Lower lobe of right lung (tissue), 2 donors: ENCODE data around the gene RECQL5. TPM values are rescaled to one million over a fixed set of nuclear protein-coding genes. Genes with fewer than 3 reads are reported as not detected.
"Not testable (repeated sequence)": the region's sequence is repeated elsewhere in the genome, so short reads cannot be mapped to it uniquely, and the experiment has no call there.

Experiments
- ATAC-seq, 2 donors: fragments of 200-7000 bp; cut with Tn5 transposase; one replicate each; pipeline ENCODE4 v1.9.1; 2020 to 2022; ENCODE audit warnings: mild to moderate bottlenecking in 2 of 2, moderate library complexity in 2 of 2
- DNase-seq: peaks from one replicate; pipeline ENCODE4 v3.0.0-alpha.2; 2020
- H3K27ac ChIP-seq: fragments of 200-600 bp; one replicate; pipeline ENCODE4 v1.8.0; 2022
- H3K27me3 ChIP-seq: fragments of 200-600 bp; one replicate; pipeline ENCODE4 v1.8.0; 2022; ENCODE audit warnings: low read depth
- H3K36me3 ChIP-seq: fragments of 200-600 bp; one replicate; pipeline ENCODE4 v1.8.0; 2022; ENCODE audit warnings: mild to moderate bottlenecking
- H3K4me1 ChIP-seq: fragments of 200-600 bp; one replicate; pipeline ENCODE4 v1.8.0; 2022
- H3K4me3 ChIP-seq: fragments of 200-600 bp; one replicate; pipeline ENCODE4 v1.8.0; 2022; ENCODE audit warnings: mild to moderate bottlenecking
- H3K9me3 ChIP-seq: fragments of 200-600 bp; one replicate; pipeline ENCODE4 v1.8.0; 2022
- intact Hi-C: fragments of 100-400 bp; cut with DNase I; formaldehyde crosslinking; loops from one replicate; pipeline ENCODE4 v1.11.0; 2022
- total RNA-seq: library from RNA; stranded (reverse); fragmentation: NEBNext Ultra II Directional; extraction: Animal tissue kit (Norgen Biotek cat#: 25700); gene quantifications from one replicate; pipeline ENCODE4 v1.2.1, GENCODE V29; 2021
- TF ChIP-seq, protein P1 (sequence below): fragments of 200-600 bp; IDR thresholded peaks from one replicate; pipeline ENCODE4 v1.8.0; 2022; ENCODE audit warnings: antibody characterized with exemption, mild to moderate bottlenecking
- donor health status: DM: no; HTN: yes; CAD: no; lungs with severe emphysema.

The RECQL5 gene
- total RNA-seq, 1 donor from 2014 or later = 39.4 TPM

GRCh38 chr17:75639771-75640555 lies 27.0 kb downstream of the RECQL5 start:
- ATAC-seq = peak; percentile 54 to 66
- TF ChIP-seq, protein P1, sequence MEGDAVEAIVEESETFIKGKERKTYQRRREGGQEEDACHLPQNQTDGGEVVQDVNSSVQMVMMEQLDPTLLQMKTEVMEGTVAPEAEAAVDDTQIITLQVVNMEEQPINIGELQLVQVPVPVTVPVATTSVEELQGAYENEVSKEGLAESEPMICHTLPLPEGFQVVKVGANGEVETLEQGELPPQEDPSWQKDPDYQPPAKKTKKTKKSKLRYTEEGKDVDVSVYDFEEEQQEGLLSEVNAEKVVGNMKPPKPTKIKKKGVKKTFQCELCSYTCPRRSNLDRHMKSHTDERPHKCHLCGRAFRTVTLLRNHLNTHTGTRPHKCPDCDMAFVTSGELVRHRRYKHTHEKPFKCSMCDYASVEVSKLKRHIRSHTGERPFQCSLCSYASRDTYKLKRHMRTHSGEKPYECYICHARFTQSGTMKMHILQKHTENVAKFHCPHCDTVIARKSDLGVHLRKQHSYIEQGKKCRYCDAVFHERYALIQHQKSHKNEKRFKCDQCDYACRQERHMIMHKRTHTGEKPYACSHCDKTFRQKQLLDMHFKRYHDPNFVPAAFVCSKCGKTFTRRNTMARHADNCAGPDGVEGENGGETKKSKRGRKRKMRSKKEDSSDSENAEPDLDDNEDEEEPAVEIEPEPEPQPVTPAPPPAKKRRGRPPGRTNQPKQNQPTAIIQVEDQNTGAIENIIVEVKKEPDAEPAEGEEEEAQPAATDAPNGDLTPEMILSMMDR = no peak
- no peaks in the 10 kb centered on the region for H3K27me3 ChIP-seq
- intact Hi-C loops = no loop called here
- H3K36me3 ChIP-seq = peaks cover 3% of the 10 kb centered on the region
- no peak overlapping the region for H3K4me3 ChIP-seq
- peaks cover 37% of the 10 kb centered on the region for H3K4me1 ChIP-seq
- H3K27ac ChIP-seq = peak overlapping the region; percentile 48
- no peaks in the 10 kb centered on the region for H3K9me3 ChIP-seq
- DNase-seq = peak; percentile 73

DNA sequence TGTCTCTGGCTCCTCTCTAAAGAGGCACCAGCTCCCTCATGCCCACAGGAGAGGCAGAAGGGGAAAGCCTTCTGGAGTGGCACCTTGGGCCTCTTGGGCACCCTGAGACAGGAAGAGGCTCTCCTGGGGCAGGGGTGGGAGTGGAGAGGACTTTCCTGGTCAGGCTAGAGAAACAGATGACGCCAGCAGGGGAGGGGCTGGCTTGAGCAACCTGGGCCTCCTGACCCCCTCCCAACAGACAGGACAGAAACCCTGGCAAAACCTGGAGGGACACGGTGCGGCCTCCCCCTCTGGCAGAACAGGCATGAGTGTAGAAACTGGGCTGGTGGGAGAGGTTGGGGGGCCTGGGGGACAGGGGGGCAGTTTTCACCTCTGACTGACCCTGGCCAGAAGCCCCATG lies 27.6 kb downstream of the RECQL5 start:
- H3K27ac ChIP-seq = peak overlapping the region; percentile 48
- H3K27me3 ChIP-seq = no peaks in the 10 kb centered on the region
- H3K4me1 ChIP-seq = peaks cover 38% of the 10 kb centered on the region
- intact Hi-C loops = no loop called here
- H3K4me3 ChIP-seq = no peak overlapping the region
- DNase-seq (peak; percentile 57), ATAC-seq (peak; percentile 2 to 17)
- peaks cover 3% of the 10 kb centered on the region for H3K36me3 ChIP-seq
- no peaks in the 10 kb centered on the region for H3K9me3 ChIP-seq
- TF ChIP-seq, protein P1 = no peak

DNA sequence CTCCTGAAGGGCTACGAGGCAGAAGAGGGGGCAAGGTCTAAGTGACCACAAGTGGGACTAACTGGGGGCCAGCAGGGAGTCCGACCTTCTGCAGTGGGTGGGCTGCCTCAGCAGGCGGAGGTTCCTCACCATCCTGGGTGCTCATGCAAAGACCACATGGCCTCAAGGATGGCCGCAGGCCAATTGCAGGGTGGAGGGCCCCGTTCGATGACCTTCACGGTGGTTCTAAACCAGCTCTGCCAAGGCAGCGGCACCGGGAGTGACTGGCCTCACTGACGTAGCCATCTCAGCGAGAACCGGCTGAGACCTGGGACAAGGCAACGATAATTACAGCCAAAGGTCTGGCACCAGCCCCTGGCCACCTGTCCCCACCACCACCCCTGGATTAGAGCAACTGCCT lies 28.1 kb downstream of the RECQL5 start:
- H3K4me1 ChIP-seq = peaks cover 40% of the 10 kb centered on the region
- no peaks in the 10 kb centered on the region for H3K27me3 ChIP-seq
- DNase-seq = peak; percentile 43
- no peak for ATAC-seq
- intact Hi-C loops = no loop called here
- peaks cover 3% of the 10 kb centered on the region for H3K36me3 ChIP-seq
- no peaks in the 10 kb centered on the region for H3K9me3 ChIP-seq
- H3K27ac ChIP-seq = peak overlapping the region; percentile 48
- H3K4me3 ChIP-seq = no peak overlapping the region
- TF ChIP-seq, protein P1 = no peak

DNA sequence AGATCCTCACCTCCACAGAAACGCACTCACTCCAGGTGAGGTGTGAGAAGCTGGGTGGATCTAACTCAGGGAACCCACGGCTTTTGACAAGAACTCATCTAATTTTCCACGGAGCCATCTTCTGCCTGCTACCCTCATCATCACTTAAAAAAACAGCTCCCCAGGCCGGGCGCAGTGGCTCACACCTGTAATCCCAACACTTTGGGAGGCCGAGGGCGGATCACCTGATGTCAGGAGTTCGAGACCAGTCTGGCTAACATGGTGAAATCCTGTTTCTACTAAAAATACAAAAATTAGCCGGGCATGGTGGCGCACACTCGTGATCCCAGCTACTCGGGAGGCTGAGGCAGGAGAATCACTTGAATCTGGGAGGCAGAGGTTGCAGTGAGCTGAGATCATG lies 28.9 kb downstream of the RECQL5 start:
- H3K36me3 ChIP-seq, H3K9me3 ChIP-seq, H3K4me3 ChIP-seq, intact Hi-C loops, DNase-seq, H3K27ac ChIP-seq, ATAC-seq, H3K27me3 ChIP-seq: not testable (repeated sequence)
- H3K4me1 ChIP-seq = peaks cover 47% of the 10 kb centered on the region

DNA sequence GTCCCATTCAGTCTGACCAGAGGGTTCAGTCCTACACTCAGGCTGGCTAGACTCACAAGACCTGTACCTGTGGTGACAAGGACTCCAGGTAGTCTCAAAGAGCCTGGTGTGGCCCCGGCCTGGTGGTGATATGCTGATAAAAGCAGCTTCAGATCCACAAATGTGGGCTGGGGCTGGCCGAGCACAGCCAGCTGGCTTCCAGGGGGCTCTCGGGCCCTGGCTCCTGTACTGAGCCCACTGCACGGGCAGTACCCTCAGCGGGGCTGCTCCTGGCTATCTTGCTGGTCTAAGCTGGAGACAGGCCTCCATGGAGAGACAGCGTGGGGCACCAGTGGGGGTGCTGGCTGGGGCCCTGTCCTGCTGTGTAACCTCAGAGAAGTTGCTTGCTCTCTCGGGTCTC lies 29.4 kb downstream of the RECQL5 start:
- no peak overlapping the region for H3K4me3 ChIP-seq
- DNase-seq (peak; percentile 44), ATAC-seq (no peak)
- H3K4me1 ChIP-seq = peaks cover 47% of the 10 kb centered on the region
- TF ChIP-seq, protein P1 = no peak
- H3K27me3 ChIP-seq = no peaks in the 10 kb centered on the region
- no peak overlapping the region for H3K27ac ChIP-seq
- H3K9me3 ChIP-seq = no peaks in the 10 kb centered on the region
- peaks cover 3% of the 10 kb centered on the region for H3K36me3 ChIP-seq
- intact Hi-C loops = no loop called here

GRCh38 chr17:75637143-75637538 lies 29.8 kb downstream of the RECQL5 start:
- Histone ChIP-seq H3K27me3 (no peaks in the 10 kb centered on the region), H3K27ac (no peak overlapping the region), H3K4me3 (no peak overlapping the region), H3K4me1 (peaks cover 43% of the 10 kb centered on the region), H3K36me3 (peaks cover 3% of the 10 kb centered on the region), H3K9me3 (no peaks in the 10 kb centered on the region)
- DNase-seq = peak; percentile 64
- ATAC-seq = no peak
- intact Hi-C loops = no loop called here
- TF ChIP-seq, protein P1 = no peak
